ENCODE results near the gene ISLR2.
"Not testable (repeated sequence)": the region's sequence is repeated elsewhere in the genome, so short reads cannot be mapped to it uniquely, and the experiment has no call there.

ISLR2 gene

GRCh38 chr15:74147051-74147450, 16.7 kb downstream of the ISLR2 start:
- H3K4me2 ChIP-seq, result no peak overlapping the region
- H3K27me3 ChIP-seq, result no peaks in the 10 kb centered on the region
- H3K4me1 ChIP-seq, result no peaks in the 10 kb centered on the region
- no peaks in the 10 kb centered on the region for H4K20me1 ChIP-seq
- no peaks in the 10 kb centered on the region for H3K36me3 ChIP-seq
- H3K4me3 ChIP-seq, result no peak overlapping the region
- H3K9ac ChIP-seq, result no peak overlapping the region
- H3K9me3 ChIP-seq, result peaks cover 13% of the 10 kb centered on the region; the same call in 1 of the 2 replicates
- no peak overlapping the region for H3K27ac ChIP-seq
- no peak for TF ChIP-seq Cebpa-rat (IDR thresholded peaks at IDR 0.05)

- no peak overlapping the region for H3K4me2 ChIP-seq
- H3K9ac ChIP-seq, result no peak overlapping the region
- H3K4me1 ChIP-seq, result peaks cover 21% of the 10 kb centered on the region
- no peak overlapping the region for H3K4me3 ChIP-seq
- H3K36me3 ChIP-seq, result no peaks in the 10 kb centered on the region
- H4K20me1 ChIP-seq, result no peaks in the 10 kb centered on the region
- no peak for TF ChIP-seq Cebpa-rat (IDR thresholded peaks at IDR 0.05)
- H3K9me3 ChIP-seq, result no peaks in the 10 kb centered on the region
- H3K27ac ChIP-seq, result no peak overlapping the region
- no peaks in the 10 kb centered on the region for H3K27me3 ChIP-seq
Observed at GRCh38 chr15:74155766-74156417, 25.5 kb downstream of the ISLR2 start.

- no peak overlapping the region for H3K9ac ChIP-seq
- TF ChIP-seq Cebpa-rat (IDR thresholded peaks at IDR 0.05), result no peak
- no peaks in the 10 kb centered on the region for H3K27me3 ChIP-seq
- H3K36me3 ChIP-seq, result no peaks in the 10 kb centered on the region
- peaks cover 21% of the 10 kb centered on the region for H3K4me1 ChIP-seq
- H4K20me1 ChIP-seq, result no peaks in the 10 kb centered on the region
- H3K9me3 ChIP-seq, result no peaks in the 10 kb centered on the region
- no peak overlapping the region for H3K27ac ChIP-seq
- peak overlapping the region; percentile 57 for H3K4me2 ChIP-seq
- no peak overlapping the region for H3K4me3 ChIP-seq
Observed at GRCh38 chr15:74156678-74157411, 26.5 kb downstream of the ISLR2 start.

- TF ChIP-seq Cebpa-rat (IDR thresholded peaks at IDR 0.05), result no peak
- Histone ChIP-seq H3K9me3 (no peaks in the 10 kb centered on the region), H4K20me1 (no peaks in the 10 kb centered on the region), H3K36me3 (no peaks in the 10 kb centered on the region), H3K27me3 (no peaks in the 10 kb centered on the region), H3K4me3 (no peak overlapping the region), H3K27ac (no peak overlapping the region), H3K4me2 (peak overlapping the region; percentile 57; the same call in 1 of the 2 replicates), H3K9ac (no peak overlapping the region), H3K4me1 (peaks cover 21% of the 10 kb centered on the region)
Observed at GRCh38 chr15:74157868-74158827, 27.8 kb downstream of the ISLR2 start.

- no peaks in the 10 kb centered on the region for H3K9me3 ChIP-seq
- H3K4me2 ChIP-seq, result no peak overlapping the region
- H3K9ac ChIP-seq, result no peak overlapping the region
- TF ChIP-seq Cebpa-rat (IDR thresholded peaks at IDR 0.05), result no peak
- H3K27me3 ChIP-seq, result no peaks in the 10 kb centered on the region
- peaks cover 21% of the 10 kb centered on the region for H3K4me1 ChIP-seq
- H3K4me3 ChIP-seq, result no peak overlapping the region
- no peaks in the 10 kb centered on the region for H3K36me3 ChIP-seq
- no peak overlapping the region for H3K27ac ChIP-seq
- no peaks in the 10 kb centered on the region for H4K20me1 ChIP-seq
Observed at GRCh38 chr15:74158855-74159650, 28.7 kb downstream of the ISLR2 start.

- TF ChIP-seq Cebpa-rat (IDR thresholded peaks at IDR 0.05), result no peak
- no peaks in the 10 kb centered on the region for H4K20me1 ChIP-seq
- H3K4me3 ChIP-seq, result no peak overlapping the region
- no peaks in the 10 kb centered on the region for H3K36me3 ChIP-seq
- H3K9ac ChIP-seq, result no peak overlapping the region
- no peak overlapping the region for H3K4me2 ChIP-seq
- no peaks in the 10 kb centered on the region for H3K9me3 ChIP-seq
- peaks cover 21% of the 10 kb centered on the region for H3K4me1 ChIP-seq
- H3K27me3 ChIP-seq, result no peaks in the 10 kb centered on the region
- H3K27ac ChIP-seq, result no peak overlapping the region
Observed at GRCh38 chr15:74159773-74160172, 29.4 kb downstream of the ISLR2 start.

- not testable (repeated sequence) for H3K36me3 ChIP-seq, H3K27me3 ChIP-seq, H3K27ac ChIP-seq, H3K4me2 ChIP-seq, H4K20me1 ChIP-seq, H3K4me3 ChIP-seq, H3K9ac ChIP-seq, H3K9me3 ChIP-seq
- H3K4me1 ChIP-seq, result peaks cover 21% of the 10 kb centered on the region
Observed at GRCh38 chr15:74160390-74160789, 30.0 kb downstream of the ISLR2 start.

GRCh38 chr15:74162195-74162536, 31.8 kb downstream of the ISLR2 start:
- not testable (repeated sequence) for H3K27me3 ChIP-seq, H3K9me3 ChIP-seq, H3K4me1 ChIP-seq, H3K4me3 ChIP-seq, H3K27ac ChIP-seq, H3K4me2 ChIP-seq, H4K20me1 ChIP-seq, H3K36me3 ChIP-seq, H3K9ac ChIP-seq

GRCh38 chr15:74165461-74165860, 35.1 kb downstream of the ISLR2 start:
- no peak overlapping the region for H3K9ac ChIP-seq
- H4K20me1 ChIP-seq, result no peaks in the 10 kb centered on the region
- no peak overlapping the region for H3K4me2 ChIP-seq
- H3K36me3 ChIP-seq, result no peaks in the 10 kb centered on the region
- H3K27me3 ChIP-seq, result no peaks in the 10 kb centered on the region
- no peaks in the 10 kb centered on the region for H3K4me1 ChIP-seq
- H3K4me3 ChIP-seq, result no peak overlapping the region
- no peak overlapping the region for H3K27ac ChIP-seq
- H3K9me3 ChIP-seq, result no peaks in the 10 kb centered on the region
- no peak for TF ChIP-seq Cebpa-rat (IDR thresholded peaks at IDR 0.05)

Data from BLaER1 (cell line).